HG02610 (cell line): ENCODE results near the gene PCSK2.

Experiments used
- ATAC-seq: cut with Tn5 transposase; IDR thresholded peaks from one replicate; pipeline ENCODE4 v1.9.1; 2021; ENCODE audit warnings: mild to moderate bottlenecking, moderate library complexity; ENCODE audit not compliant: unreplicated experiment

PCSK2 gene

GRCh38 chr20:17442588-17442987, 215.7 kb downstream of the PCSK2 start:
- ATAC-seq, result no peak

GRCh38 chr20:17443131-17443858, 216.5 kb downstream of the PCSK2 start:
- no peak for ATAC-seq

- ATAC-seq, result no peak
These were observed 217.3 kb downstream of the PCSK2 start for GRCh38 chr20:17444091-17444490.

GRCh38 chr20:17445543-17445942, 218.7 kb downstream of the PCSK2 start:
- ATAC-seq, result no peak

- ATAC-seq, result no peak
These were observed 219.3 kb downstream of the PCSK2 start for GRCh38 chr20:17446171-17446570.

GRCh38 chr20:17448071-17448470, 221.2 kb downstream of the PCSK2 start:
- no peak for ATAC-seq

- no peak for ATAC-seq
These were observed 222.2 kb downstream of the PCSK2 start for GRCh38 chr20:17449031-17449430.

GRCh38 chr20:17452441-17452840, 225.6 kb downstream of the PCSK2 start:
- no peak for ATAC-seq

- no peak for ATAC-seq
These were observed 226.8 kb downstream of the PCSK2 start for GRCh38 chr20:17453592-17453991.

- no peak for ATAC-seq
These were observed 229.4 kb downstream of the PCSK2 start for GRCh38 chr20:17456279-17456678.

GRCh38 chr20:17457079-17457478, 230.2 kb downstream of the PCSK2 start:
- no peak for ATAC-seq

GRCh38 chr20:17457588-17458190, 230.8 kb downstream of the PCSK2 start:
- ATAC-seq, result no peak

GRCh38 chr20:17460119-17460518, 233.3 kb downstream of the PCSK2 start:
- no peak for ATAC-seq

GRCh38 chr20:17461941-17462340, 235.1 kb downstream of the PCSK2 start:
- ATAC-seq, result no peak

GRCh38 chr20:17463711-17464110, 236.9 kb downstream of the PCSK2 start:
- ATAC-seq, result no peak

GRCh38 chr20:17465236-17465635, 238.4 kb downstream of the PCSK2 start:
- ATAC-seq, result no peak

- no peak for ATAC-seq
These were observed 239.8 kb downstream of the PCSK2 start for GRCh38 chr20:17466641-17467040.

- no peak for ATAC-seq
These were observed 240.3 kb downstream of the PCSK2 start for GRCh38 chr20:17467120-17467655.

GRCh38 chr20:17468073-17468840, 241.4 kb downstream of the PCSK2 start:
- ATAC-seq, result no peak

GRCh38 chr20:17469246-17470030, 242.6 kb downstream of the PCSK2 start:
- no peak for ATAC-seq

- no peak for ATAC-seq
These were observed 243.7 kb downstream of the PCSK2 start for GRCh38 chr20:17470521-17470920.
